ENCODE results near the gene PPP1R13B.
A peak's percentile ranks its signal among the peaks of the same experiment; 100 is the strongest.

PPP1R13B gene

GRCh38 chr14:103847451-103848174, at the start of gene PPP1R13B:
TSS of gene PPP1R13B (minus strand) at chr14:103847575. CDS start at chr14:103847307, 268 bp downstream.
- peak within 1 kb of the TSS; percentile 75 for H3K4me3 ChIP-seq (ENCODE audit: low read length)
- TF ChIP-seq CTCF (conservative IDR thresholded peaks at IDR 0.05; ENCODE audit: low read length): no peak
- peak; percentile 78 for DNase-seq (ENCODE audit: low read depth)

- H3K4me3 ChIP-seq (ENCODE audit: low read length): no peak overlapping the region
- TF ChIP-seq CTCF (conservative IDR thresholded peaks at IDR 0.05; ENCODE audit: low read length): no peak
- DNase-seq (ENCODE audit: low read depth): no peak
Observed at GRCh38 chr14:103896578-103896977, 49.2 kb upstream of the PPP1R13B start.

- DNase-seq (ENCODE audit: low read depth): no peak
- TF ChIP-seq CTCF (conservative IDR thresholded peaks at IDR 0.05; ENCODE audit: low read length): no peak
- H3K4me3 ChIP-seq (ENCODE audit: low read length): no peak overlapping the region
Observed at GRCh38 chr14:103894723-103895059, 47.3 kb upstream of the PPP1R13B start.

GRCh38 chr14:103894034-103894722, 46.8 kb upstream of the PPP1R13B start:
- no peak overlapping the region for H3K4me3 ChIP-seq (ENCODE audit: low read length)
- TF ChIP-seq CTCF (conservative IDR thresholded peaks at IDR 0.05; ENCODE audit: low read length): no peak
- no peak for DNase-seq (ENCODE audit: low read depth)

GRCh38 chr14:103892247-103892646, 44.9 kb upstream of the PPP1R13B start:
- no peak overlapping the region for H3K4me3 ChIP-seq (ENCODE audit: low read length)
- TF ChIP-seq CTCF (conservative IDR thresholded peaks at IDR 0.05; ENCODE audit: low read length): no peak
- DNase-seq (ENCODE audit: low read depth): no peak

- H3K4me3 ChIP-seq (ENCODE audit: low read length): no peak overlapping the region
- no peak for TF ChIP-seq CTCF (conservative IDR thresholded peaks at IDR 0.05; ENCODE audit: low read length)
- DNase-seq (ENCODE audit: low read depth): no peak
Observed at GRCh38 chr14:103891667-103892215, 44.4 kb upstream of the PPP1R13B start.

All from AG10803 (cell line).